GM12873 (cell line): Measurements from ENCODE around the gene HOXB3.

Source experiments
- TF ChIP-seq, protein P1 (sequence below): IDR thresholded peaks from 2 replicates; pipeline ENCODE4 v1.5.1; 2012; ENCODE audit warnings: low read depth, mild to moderate bottlenecking, moderate library complexity, low read length, control low read depth; ENCODE audit not compliant: insufficient read depth; ENCODE audit errors: missing control alignments

HOXB3 gene

DNA sequence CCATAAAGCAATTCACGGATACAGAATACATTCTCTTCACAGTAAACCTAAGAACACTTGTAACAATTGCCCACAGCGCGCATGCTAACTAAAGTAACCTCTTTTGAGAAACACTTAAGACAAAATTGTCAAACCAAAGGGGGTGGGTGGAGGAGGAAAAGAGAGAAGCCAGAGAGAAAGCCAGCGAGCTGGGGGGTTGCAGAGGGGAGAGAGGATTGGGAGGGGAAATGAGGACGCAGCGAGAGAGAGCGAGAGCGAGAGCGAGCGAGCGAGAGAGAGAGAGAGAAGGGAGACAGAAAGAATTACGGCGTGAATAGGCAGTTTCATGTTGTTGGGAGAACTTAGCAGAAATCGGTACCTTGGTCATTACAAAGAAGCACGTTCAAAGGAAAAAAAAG is 22.4 kb upstream of the HOXB3 start:
- TF ChIP-seq, protein P1, sequence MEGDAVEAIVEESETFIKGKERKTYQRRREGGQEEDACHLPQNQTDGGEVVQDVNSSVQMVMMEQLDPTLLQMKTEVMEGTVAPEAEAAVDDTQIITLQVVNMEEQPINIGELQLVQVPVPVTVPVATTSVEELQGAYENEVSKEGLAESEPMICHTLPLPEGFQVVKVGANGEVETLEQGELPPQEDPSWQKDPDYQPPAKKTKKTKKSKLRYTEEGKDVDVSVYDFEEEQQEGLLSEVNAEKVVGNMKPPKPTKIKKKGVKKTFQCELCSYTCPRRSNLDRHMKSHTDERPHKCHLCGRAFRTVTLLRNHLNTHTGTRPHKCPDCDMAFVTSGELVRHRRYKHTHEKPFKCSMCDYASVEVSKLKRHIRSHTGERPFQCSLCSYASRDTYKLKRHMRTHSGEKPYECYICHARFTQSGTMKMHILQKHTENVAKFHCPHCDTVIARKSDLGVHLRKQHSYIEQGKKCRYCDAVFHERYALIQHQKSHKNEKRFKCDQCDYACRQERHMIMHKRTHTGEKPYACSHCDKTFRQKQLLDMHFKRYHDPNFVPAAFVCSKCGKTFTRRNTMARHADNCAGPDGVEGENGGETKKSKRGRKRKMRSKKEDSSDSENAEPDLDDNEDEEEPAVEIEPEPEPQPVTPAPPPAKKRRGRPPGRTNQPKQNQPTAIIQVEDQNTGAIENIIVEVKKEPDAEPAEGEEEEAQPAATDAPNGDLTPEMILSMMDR, result no peak

GRCh38 chr17:48611681-48612455 is 21.8 kb upstream of the HOXB3 start:
- TF ChIP-seq, protein P1, result no peak

DNA sequence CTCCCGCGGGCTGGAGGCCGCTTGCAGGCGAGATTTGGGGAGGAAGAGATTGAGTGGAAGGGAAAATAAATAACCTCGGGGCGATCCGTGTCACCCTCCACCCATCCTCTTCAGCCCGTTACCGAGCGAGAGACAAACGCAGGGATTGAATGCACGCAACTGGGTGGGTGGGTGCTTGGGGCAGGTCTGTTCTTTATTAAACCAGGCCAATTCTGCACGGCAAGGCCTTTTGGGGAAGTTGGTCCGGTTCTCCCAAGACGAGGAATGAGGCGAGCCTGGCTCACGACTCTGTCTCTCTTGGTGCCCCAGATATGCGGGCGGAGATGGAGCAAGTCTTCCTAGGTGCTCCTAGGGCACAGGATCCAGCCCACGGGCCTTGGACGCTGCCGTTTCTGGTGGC is 21.2 kb upstream of the HOXB3 start:
- TF ChIP-seq, protein P1, result no peak

DNA sequence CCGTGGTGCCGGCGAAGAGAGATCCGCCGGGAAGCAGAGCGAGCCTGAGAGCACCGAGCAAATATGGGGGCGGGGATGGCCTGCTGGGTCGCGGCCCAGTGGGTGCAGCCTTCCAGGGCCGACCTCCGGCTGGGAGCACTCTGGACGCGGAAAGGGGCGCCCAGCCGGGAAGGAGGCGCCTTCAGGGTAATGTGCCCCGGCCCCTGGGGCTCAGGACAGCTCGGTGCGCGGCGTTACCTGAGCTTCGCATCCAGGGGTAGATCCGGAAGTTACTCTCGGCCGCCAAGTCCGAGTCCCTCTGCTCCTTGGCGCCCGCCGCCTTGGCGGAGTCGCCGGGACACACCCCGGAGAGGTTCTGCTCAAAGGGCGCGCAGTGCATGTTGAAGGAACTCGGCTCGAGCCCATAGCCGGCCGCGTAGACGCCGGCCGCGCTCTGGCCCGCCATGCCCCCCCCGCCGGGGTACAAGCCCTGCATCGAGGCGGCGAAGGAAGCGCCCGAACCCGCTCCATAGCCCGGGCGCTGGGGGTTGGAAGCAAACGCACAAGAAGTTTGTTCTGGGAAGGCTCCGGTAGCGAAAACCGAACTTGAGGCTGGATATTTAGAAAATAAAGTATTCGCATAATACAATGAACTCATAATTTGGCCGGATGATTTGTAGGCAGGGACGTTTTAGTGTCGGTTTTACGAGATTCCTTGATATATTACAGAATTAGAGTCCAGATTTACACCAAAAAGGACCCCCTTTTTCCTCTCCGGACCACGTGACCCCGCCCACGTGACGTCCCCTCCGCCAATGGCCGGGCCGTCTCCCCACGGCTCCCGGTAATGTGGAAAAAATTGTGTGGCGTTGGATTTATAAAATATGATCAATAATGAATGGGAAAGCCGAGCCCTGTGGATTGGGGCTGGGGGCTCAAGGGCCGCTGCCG is 20.5 kb upstream of the HOXB3 start, which contains the start of gene HOXB7:
Gene HOXB7, minus strand, starts transcription at position 736 of the 930 bp plus-strand sequence. Its CDS starts 99 bp downstream, at position 637.
- TF ChIP-seq, protein P1, result no peak

DNA sequence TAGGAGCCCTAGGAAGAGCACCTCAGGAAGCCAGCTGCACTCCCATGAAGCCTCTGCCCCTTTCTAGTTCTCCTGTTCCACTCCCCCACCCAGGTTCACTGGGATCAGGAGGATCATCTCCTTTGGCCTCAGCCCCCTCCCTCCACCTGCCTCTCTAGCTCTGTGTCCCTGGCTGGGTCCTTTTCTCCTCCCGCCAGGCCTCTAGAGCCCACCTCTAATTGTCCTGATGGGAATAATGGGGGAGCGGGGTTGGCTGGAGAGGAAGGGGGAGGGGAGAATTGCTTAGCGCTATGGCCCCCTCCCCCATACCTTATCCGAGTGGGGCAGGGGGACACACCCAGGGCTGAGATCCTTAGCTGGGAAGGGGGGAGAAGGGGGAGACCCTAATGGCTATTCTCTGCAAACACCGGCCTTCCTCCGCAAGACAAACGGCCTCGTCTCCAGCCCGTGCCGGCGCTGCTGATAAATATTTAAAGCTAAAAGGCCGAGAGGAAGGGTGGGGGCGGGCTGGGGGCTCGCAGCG is 19.8 kb upstream of the HOXB3 start:
- TF ChIP-seq, protein P1, result no peak

- TF ChIP-seq, protein P1, result no peak
Measured at GRCh38 chr17:48609033-48609432, 19.0 kb upstream of the HOXB3 start.

DNA sequence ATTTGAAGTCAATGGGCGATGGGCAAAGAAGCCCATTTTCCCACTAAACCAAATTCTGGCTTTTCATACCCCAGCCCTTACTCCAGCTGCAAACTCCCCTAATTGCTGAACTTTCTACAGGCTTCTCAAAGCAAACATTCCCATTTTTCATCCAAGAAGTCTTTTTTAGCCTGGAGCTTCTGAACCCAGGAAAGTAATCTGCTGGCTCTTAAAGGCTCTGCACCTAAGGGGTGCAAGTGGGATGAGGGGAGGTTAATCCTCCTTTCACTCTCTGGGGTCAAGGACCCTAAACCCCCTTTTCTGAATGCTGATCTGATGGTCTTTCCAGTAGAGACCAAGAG is 18.4 kb upstream of the HOXB3 start:
- TF ChIP-seq, protein P1, result no peak
